Gastroesophageal sphincter (tissue), 3 donors: ENCODE measurements around the gene THAP11.
"Not testable (repeated sequence)": the region's sequence is repeated elsewhere in the genome, so short reads cannot be mapped to it uniquely, and the experiment has no call there.

Source experiments
- CTCF ChIP-seq, 4 experiments: fragments of 200-600 bp in 2 of 4; fragments of 450-650 bp in 2 of 4; sonication (generic) in 1 of 4; IDR thresholded peaks; one replicate each; pipeline ENCODE4 v1.5.1; 2017 to 2019; ENCODE audit warnings: antibody characterized with exemption in 4 of 4, mild to moderate bottlenecking in 2 of 4, moderate library complexity in 2 of 4
- POLR2AphosphoS5 ChIP-seq: sonication (generic); formaldehyde crosslinking; IDR thresholded peaks from one replicate; pipeline ENCODE4 v1.6.1; 2017; ENCODE audit warnings: antibody characterized with exemption

GRCh38 chr16:67864044-67864443, 21.9 kb downstream of the THAP11 start:
- not testable (repeated sequence) for TF ChIP-seq CTCF (IDR thresholded peaks at IDR 0.05); POLR2AphosphoS5
